ENCODE measurements around the gene CCT4.
"Not testable (repeated sequence)": the region's sequence is repeated elsewhere in the genome, so short reads cannot be mapped to it uniquely, and the experiment has no call there.

CCT4 gene

DNA sequence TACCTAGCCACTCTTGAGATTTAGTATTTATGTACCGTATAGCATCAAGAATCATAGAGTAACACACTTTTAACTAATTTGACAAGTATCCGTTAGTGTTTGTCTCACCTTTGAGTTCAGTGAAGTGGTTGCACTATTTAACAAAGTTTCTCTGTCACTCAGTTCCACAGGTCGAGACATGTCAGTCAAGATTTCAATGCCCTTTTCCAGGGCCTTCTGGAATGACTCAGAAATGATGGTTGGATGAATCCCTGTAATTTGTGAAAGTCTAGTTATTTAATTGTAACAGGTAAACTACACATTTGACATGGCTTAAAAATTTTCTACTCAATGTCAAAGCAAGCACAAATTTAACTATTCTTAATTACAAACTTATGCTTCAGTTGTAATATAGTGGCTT lies 9.7 kb downstream of the CCT4 start:
- no peak for DNase-seq (ENCODE audit: low spot score)

- DNase-seq (ENCODE audit: low spot score), result no peak
These were observed 10.7 kb downstream of the CCT4 start for GRCh38 chr2:61877571-61878245.

DNA sequence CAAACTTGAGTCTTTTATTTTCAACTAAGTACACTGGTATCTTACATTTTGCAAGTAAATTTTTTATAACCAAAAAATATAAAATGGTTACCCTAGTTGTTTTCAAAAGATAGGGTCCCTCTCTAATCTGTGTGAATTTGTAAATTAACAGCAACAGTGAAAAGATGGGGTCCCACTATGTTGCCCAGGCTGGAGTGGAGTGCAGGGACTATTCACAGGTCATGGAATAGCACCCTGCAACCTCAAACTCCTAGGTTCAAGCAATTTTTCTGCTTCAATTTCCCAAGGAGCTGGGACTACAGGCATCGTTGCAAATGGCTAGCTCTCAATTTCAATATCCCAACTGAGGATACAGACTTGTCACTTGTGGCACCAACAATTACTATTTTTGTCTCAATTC lies 12.1 kb downstream of the CCT4 start:
- no peak for DNase-seq (ENCODE audit: low spot score)

DNA sequence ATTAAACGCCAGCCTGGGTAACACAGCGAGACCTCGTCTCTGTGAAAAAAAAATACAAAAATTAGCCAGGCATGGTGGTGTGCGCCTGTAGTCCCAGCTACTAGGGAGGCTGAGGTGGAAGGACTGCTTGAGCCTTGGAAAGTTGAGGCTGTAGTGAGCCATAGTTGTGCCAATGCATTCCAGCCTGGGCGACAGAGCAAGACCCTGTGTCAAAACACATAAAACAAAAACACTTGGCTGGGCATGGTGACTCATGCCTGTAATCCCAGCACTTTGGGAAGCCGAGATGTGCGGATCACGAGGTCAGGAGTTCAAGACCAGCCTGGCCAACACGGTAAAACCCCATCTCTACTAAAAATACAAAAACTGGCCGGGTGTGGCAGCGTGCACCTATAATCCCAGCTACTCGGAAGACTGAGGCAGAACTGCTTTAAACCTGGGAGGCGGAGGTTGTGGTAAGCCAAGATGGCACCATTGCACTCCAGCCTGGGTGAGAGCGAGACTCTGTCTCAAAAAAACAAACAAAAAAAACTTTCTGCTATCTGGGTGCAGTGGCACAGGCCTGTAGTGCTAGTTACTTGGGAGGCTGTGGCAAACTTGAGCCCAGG lies 21.9 kb downstream of the CCT4 start:
- not testable (repeated sequence) for DNase-seq (ENCODE audit: low spot score)

DNA sequence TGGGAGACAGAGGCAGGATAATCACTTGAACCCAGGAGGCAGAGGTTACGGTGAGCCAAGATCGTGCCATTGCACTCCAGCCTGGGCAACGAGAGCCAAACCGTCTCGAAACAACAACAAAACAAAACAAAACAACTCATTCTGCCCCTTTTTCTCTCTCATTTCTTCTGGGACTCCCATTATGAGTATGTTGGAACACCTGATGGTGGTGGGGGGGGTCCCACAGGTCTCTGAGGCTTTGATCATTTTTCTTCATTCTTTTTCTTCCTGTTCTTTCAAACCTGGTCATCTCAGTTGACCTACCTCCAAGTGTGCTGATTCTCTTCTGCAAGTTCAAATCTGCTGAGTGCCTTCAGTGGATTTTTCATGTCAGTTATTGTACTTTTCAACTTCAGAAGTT lies 26.4 kb downstream of the CCT4 start:
- no peak for DNase-seq (ENCODE audit: low spot score)

DNA sequence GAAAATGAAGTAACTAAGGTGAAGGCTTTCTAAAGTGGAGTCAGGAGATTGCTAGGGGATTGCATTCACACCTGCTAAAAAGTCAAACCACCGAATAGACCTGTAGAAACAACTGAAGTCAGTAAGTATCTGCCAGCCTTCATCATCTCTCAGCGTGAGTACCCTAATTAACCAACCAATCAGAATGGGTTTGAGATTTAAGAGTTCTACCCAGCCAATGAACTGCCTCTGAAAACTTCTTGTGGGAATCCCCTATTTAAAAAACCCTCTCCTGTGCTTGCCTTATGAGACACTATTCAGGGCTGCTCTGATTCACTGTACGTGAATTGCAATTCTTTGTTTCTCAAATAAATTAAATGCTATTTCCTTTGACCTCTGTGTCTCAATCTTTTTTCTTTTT lies 31.2 kb downstream of the CCT4 start:
- DNase-seq (ENCODE audit: low spot score), result no peak

GRCh38 chr2:61855318-61855613 lies 33.2 kb downstream of the CCT4 start:
- no peak for DNase-seq (ENCODE audit: low spot score)

DNA sequence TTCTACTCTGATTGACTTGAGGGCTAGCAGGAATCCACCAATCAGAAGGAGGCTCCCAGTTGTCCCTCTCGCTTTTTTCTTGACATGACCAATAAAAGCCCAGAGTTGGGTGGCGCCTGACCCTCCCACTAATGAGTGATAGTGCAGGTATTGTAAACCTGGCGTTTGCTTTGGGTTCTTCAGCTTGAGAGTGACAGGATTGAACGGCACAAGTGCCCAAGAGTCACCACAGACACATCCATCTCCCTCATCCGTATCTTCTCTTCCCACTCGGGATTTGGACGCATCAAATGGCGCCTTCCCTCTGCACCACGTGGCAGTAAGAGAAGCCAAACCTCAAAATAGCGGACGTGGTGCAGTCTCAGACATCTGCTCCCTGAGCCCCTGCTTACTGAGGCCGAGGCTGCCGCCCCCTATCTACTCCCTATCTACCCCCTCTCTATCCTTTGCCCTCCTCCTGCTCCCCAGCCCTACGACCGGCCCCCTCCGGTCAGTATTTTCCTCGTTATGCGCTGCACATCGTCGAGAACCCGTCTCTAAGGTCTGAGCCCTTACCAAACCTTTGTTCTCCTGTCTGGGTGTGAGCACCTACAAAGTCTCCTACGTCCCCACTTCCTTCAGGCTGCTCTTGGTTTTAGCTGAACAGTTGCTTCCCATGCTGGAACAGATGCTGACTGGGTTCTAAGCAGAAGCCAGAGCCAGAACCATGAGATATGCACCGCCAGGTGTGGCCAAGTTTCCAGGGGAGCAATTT lies 33.7 kb downstream of the CCT4 start:
- DNase-seq (ENCODE audit: low spot score), result peak; percentile 89

DNA sequence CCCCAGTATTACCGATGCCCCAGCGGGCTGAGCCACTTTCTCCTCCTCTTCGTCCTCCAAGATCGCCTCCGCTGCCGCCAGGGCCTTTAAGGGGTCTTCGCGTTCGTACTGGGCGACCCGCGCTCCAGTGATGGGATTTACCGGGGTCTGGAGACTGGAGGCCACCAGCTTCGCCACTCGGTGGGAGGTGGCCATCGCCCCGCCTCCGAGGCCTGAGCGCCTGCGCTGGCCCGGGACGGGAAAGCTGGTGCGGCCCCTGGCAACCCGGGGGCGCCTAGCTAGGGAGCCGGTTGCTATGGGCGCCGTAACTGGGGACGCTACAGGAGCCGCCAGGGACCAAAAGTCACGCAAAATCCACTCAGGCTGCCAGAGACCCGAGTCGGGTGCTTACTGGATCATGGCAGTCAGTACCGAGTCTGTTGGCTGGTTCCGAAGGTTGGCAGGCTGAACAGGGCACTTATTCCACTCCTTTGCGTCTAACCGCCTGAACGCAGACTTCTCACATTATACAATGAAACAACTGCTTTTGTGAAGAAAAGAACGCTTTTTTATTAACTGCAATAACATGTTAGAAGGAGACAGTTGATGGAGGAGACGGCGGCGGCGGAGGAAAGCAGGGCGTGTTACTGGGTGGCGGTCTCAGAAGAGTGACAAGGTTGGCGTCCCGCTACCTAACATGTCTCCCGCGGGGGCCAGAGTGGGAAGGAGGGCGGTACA lies 34.5 kb downstream of the CCT4 start, which contains the start of gene FAM161A:
Gene FAM161A (minus strand): TSS at position 214 of the 717 bp plus-strand sequence. CDS start 19 bp downstream, at position 195.
- DNase-seq (ENCODE audit: low spot score), result peak; percentile 93

DNA sequence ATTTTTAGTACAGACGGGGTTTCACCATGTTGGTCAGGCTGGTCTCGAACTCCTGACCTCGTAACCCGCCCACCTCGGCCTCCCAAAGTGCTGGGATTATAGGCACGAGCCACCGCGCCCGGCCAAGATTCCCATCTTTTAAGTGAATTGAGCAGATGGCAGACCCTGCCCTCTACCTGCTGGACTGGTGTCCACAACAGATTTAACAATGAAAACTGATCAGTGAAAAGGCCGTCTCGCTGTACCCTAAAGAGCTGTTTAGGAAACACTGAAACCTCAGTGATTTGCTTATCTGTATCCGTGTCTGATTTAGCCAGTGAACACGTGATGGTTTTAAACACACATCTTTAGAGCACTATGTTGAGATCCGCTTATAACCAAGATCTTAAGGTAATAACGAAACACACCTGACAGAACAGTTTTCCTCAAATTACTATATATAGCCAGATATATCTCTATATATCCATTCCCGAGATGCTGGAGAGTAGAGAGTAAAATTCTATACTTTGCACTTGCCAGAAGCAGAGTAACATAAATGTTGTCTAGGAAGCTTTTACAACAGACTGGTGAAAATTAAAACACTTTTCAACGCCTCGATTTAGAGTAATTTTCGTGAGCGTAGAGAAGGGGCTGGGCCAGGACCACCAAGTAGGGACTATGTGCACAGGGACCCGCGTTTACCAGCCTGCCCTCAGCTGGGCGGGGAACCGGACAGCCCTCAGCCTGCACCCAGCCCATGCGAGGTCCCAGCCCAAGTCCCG lies 35.2 kb downstream of the CCT4 start:
- no peak for DNase-seq (ENCODE audit: low spot score)

- DNase-seq (ENCODE audit: low spot score), result not testable (repeated sequence)
These were observed 37.2 kb downstream of the CCT4 start for GRCh38 chr2:61851270-61851669.

GRCh38 chr2:61845320-61845719 lies 43.1 kb downstream of the CCT4 start:
- DNase-seq (ENCODE audit: low spot score), result no peak

GRCh38 chr2:61841286-61841685 lies 47.2 kb downstream of the CCT4 start:
- no peak for DNase-seq (ENCODE audit: low spot score)

DNA sequence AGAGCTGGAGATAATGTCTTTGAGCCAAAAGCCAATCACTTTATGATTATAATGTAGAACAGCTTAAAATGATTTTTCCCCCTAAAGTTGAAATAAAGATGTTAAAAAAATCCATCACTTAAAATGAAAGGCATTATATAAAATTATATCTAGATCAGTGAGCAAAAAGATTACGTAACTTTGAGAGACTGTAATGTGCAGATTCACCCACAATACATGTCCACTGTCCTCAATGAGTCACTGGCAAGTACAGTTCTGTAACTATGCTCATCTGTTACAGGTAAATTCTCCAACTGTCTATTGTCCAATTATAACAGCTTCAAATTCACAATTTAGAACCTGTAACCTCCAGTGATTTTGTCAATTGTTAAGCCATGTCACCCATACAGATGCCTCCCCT lies 53.6 kb downstream of the CCT4 start:
- DNase-seq (ENCODE audit: low spot score), result no peak

DNA sequence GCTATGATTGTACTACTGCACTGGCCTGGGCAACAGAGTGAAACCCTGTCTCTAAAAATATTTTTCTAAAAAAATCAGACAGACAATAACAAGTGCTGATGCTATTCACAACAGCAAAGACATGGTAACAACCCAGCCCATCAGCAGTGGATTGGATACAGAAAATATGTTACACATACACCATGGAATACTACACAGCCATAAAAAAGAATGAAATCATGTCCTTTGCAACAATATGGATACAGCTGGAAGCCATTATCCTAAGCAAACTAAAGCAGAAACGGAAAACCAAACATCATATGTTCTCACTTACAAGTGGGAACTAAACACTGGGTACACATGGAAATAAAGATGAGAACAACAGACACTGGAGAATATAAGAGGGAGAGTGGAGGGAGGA lies 54.5 kb downstream of the CCT4 start:
- DNase-seq (ENCODE audit: low spot score), result no peak

DNA sequence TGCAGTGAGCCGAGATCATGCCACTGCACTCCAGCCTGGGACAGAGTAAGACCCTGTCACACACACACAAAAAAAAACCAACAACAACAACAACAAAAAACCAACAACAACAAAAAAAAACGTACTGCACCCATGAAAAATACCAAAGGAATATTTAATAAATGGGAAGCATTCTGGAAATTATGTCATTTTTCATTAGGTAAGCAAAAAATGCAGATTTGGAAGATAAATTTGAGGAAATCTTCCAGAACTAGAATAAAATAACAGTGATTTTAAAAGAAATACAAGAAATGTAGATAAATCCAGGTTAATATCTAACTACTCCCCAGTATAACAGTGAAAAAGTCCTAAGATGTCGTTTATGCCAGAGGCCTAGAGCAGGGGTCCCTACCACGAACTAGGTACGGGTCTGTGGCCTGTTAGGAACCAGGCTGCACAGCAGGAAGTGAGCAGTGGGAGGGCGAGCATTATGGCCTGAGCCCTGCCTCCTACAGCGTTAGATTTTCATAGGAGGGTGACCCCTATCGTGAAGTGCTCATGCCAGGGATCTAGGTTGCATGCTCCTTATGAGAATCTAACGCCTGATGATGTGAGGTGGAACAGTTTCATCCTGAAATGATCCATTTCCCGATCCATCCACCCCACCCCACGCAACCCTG lies 56.1 kb downstream of the CCT4 start:
- DNase-seq (ENCODE audit: low spot score), result no peak

DNA sequence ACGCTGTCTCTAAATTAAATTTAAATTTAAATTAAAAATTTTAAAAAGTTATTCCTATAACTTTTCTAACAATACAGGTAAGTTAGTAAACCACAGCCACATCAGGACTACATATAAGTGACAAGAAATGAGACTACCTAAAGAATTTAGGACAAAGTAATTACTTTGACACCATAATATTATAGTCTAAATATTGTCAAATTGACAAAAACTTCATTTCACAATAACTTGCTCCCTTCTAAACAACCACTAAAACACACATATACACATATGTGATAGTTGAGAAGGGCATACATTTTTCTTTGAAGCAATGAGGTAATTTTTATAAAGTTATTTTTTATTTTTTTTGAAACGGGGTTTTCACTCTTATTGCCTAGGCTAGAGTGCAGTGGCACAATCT lies 66.2 kb downstream of the CCT4 start:
- no peak for DNase-seq (ENCODE audit: low spot score)
